GM18502 (cell line): Measurements from ENCODE around the gene RTN4R.

Experiments used
- ATAC-seq: cut with Tn5 transposase; IDR thresholded peaks from one replicate; pipeline ENCODE4 v1.9.1; 2021; ENCODE audit warnings: mild to moderate bottlenecking; ENCODE audit not compliant: unreplicated experiment, poor library complexity

The RTN4R gene

DNA sequence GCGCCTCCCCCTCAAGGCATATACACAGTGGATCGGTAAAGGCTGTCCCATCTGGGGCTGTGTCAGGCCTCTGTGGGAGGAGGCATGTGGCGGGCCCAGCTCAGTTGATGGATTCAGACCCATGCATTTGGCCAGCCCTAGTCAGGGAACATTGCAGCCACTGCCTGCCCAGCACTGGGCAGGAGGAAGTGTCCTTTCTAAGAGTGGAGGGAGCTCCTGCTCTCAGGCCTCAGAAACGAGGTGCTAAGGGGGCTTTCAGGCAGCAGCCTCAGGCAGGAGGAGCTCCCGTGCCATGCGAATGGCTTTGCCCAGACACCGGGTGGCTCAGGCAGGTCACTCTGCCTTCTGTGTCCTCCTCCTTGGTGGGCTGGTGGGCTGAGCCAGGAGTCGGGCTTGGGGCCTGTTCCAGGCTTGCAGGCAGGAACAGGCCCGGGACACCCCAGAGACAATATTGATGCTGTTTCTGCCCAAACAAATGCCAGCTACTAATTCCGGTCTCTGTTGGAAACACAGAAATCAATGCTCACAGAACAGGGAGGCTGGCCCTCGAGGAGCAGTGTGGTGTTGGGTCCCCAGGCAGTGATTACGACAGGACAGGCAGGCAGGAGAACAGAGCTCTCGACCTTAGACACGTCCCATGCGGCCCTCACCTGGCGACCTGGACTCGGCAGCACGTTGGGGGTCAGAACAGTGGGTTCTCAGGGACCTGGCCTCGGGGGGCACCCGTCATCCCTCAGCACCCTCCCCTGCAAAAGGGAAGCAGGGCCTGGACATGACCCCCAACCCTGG lies 75.0 kb downstream of the RTN4R start:
- no peak for ATAC-seq

DNA sequence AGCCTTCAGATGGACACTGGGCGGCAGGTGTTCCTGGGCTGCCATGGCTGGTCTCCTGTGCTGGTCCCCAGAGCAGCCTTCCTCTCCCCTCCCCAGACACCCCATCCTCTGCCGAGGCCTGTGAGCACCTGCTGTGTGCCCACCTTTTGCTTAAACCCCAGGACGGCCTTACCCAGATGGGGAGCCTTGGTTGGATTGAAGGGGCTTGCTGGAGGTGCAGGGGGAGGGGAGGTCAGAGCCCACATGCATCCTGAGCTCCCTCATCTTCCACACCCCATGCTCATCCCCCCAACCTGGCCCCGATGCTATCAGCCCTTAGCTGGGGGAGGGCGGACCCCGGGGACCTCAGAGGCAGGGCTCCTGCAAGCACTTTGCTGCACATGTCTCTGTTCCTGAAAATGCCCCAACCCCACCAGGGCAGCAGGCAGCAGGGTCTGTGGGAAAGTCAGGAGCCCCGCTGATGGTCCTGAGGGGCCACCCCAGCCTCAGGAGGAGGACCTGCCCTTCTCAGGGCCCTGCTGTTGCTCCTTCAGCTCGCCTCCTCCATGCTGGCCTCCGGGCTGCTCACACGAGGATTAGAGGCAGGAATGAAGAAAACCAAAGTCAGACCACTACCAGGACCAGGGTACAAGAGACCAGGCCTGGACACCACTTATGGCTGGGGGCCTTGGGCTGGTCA lies 75.7 kb downstream of the RTN4R start:
- no peak for ATAC-seq

DNA sequence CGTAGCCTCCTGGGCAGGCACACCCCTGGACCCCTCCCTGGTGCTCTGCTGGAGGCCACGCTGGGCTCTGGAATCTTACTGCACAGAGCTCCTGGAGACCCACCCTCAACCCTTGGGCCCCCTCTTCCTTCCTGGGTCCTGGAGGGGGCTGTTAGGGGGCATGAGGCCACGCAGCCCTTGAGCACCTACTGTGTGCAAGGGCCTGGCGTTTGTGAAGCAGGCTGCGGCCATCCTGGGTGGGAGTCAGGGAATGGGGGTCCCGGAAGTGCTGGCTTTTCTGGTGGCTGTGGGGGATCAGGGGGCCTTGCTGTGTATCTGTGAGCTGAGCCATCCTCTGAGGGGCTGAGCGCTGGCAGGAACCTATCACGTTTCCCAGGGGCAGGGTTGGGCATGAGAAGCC lies 76.3 kb downstream of the RTN4R start:
- no peak for ATAC-seq
